ENCODE measurements around the gene HHAT. TPM values are rescaled to one million over a fixed set of nuclear protein-coding genes. Genes with fewer than 3 reads are reported as not detected.

HHAT gene
- total and polyA plus RNA-seq, 2 donors (not counting 3 experiments of a cell fraction or from before 2014, with no cell fraction given), result 2.4 to 4.3 TPM

- CTCF ChIA-PET, result no interaction called here
- no peak for DNase-seq (ENCODE audit: low read depth, low spot score)
- no peaks in the 10 kb centered on the region for H3K27me3 ChIP-seq (ENCODE audit: control insufficient read depth in 2 of 2, insufficient read depth in 2 of 2, low read length in 2 of 2)
- H3K9me3 ChIP-seq (replicated peaks; ENCODE audit: control insufficient read depth, insufficient read depth, low read length), result no peaks in the 10 kb centered on the region
- H3K27ac ChIP-seq (ENCODE audit: insufficient read depth, low read depth, low read length), result no peak overlapping the region
- POLR2A ChIA-PET, result no interaction called here
- no peak overlapping the region for H3K4me2 ChIP-seq (ENCODE audit: insufficient read depth, low read length)
- H3K36me3 ChIP-seq (ENCODE audit: control insufficient read depth in 2 of 2, extremely low read depth in 1 of 2, insufficient read depth in 2 of 2, low read length in 2 of 2), result no peaks in the 10 kb centered on the region
- no peak overlapping the region for H3K4me3 ChIP-seq (replicated peaks in 1 of 3; ENCODE audit: insufficient read depth in 1 of 3, low read depth in 1 of 3, low read length in 3 of 3)
- no peaks in the 10 kb centered on the region for H4K20me1 ChIP-seq (replicated peaks; ENCODE audit: control insufficient read depth, extremely low read depth, insufficient read depth, low read length)
- no peaks in the 10 kb centered on the region for H3K79me2 ChIP-seq (ENCODE audit: control insufficient read depth, insufficient read depth, low read length)
- TF ChIP-seq POLR2A (IDR thresholded peaks at IDR 0.05; ENCODE audit: low read depth, low read length) (no peak), GATA2 (IDR thresholded peaks at IDR 0.05; ENCODE audit: insufficient read depth, insufficient read length, low read depth, low read length) (no peak), CTCF (IDR thresholded peaks at IDR 0.05; ENCODE audit: extremely low read depth in 1 of 2, insufficient read depth in 1 of 2, low read depth in 1 of 2, low read length in 2 of 2) (no peak), MYC (IDR thresholded peaks at IDR 0.05; ENCODE audit: low read depth, low read length) (no peak), JUN (IDR thresholded peaks at IDR 0.05; ENCODE audit: borderline replicate concordance, insufficient read depth, insufficient read length, low read depth) (no peak), POLR2AphosphoS5 (IDR thresholded peaks at IDR 0.05; ENCODE audit: insufficient read depth, low read depth, low read length) (no peak), MAX (IDR thresholded peaks at IDR 0.05; ENCODE audit: insufficient read depth, insufficient read length) (no peak), EZH2 (IDR thresholded peaks at IDR 0.05; ENCODE audit: borderline replicate concordance, low read depth, low read length, severe bottlenecking) (no peak), FOS (IDR thresholded peaks at IDR 0.05; ENCODE audit: borderline replicate concordance, insufficient read depth, low read length) (no peak)
- intact Hi-C loops (cut with micrococcal nuclease) (no loop called here), dilution Hi-C loops (cut with MboI; ENCODE audit: extremely low pct_ligation_motif_present, low sequenced_read_pairs) (no loop called here)
- H3K4me1 ChIP-seq (ENCODE audit: control insufficient read depth, extremely low read depth, insufficient read depth, low read length), result no peaks in the 10 kb centered on the region
- no peaks in the 10 kb centered on the region for H3K9me1 ChIP-seq (replicated peaks; ENCODE audit: control insufficient read depth, extremely low read depth, insufficient read depth, low read length)
- BruUV-seq (replicated peaks), result no TSS peak
- no peak overlapping the region for H2AFZ ChIP-seq (ENCODE audit: low read depth, low read length)
- H3K9ac ChIP-seq (replicated peaks; ENCODE audit: extremely low read depth, insufficient read depth, low read length), result no peak overlapping the region
- no peak for FAIRE-seq
Measured at GRCh38 chr1:210464519-210465039, 135.9 kb downstream of the HHAT start.
